ENCODE results near the gene CPA3. TPM values are rescaled to one million over a fixed set of nuclear protein-coding genes. Genes with fewer than 3 reads are reported as not detected.

The CPA3 gene
- total RNA-seq, 2 experiments from 2014 or later: not detected

GRCh38 chr3:148816981-148817525 lies 48.0 kb upstream of the CPA3 start:
- CTCF ChIA-PET: no interaction called here
- no peak for ATAC-seq (ENCODE audit: poor library complexity)
- Histone ChIP-seq H3K4me3 (ENCODE audit: low read length) (no peak overlapping the region), H3K4me1 (ENCODE audit: insufficient read depth, low read length) (no peaks in the 10 kb centered on the region), H3K27ac (ENCODE audit: low read depth in 1 of 2, low read length in 2 of 2) (no peak overlapping the region), H3K9me3 (ENCODE audit: control insufficient read depth in 1 of 2, insufficient read depth in 1 of 2, low read length in 2 of 2) (peaks cover 0 to 4% of the 10 kb centered on the region in 2 experiments), H3K36me3 (ENCODE audit: insufficient read depth, low read length) (no peaks in the 10 kb centered on the region), H3K27me3 (ENCODE audit: control insufficient read depth in 1 of 2, insufficient read depth in 2 of 2, low read length in 2 of 2) (no peaks in the 10 kb centered on the region)
- POLR2A ChIA-PET: no interaction called here
- intact Hi-C loops (cut with DNase I, micrococcal nuclease): no loop called here
- H3K9me3 Mint-ChIP-seq: no peaks in the 10 kb centered on the region
- TF ChIP-seq CTCF (IDR thresholded peaks at IDR 0.05): no peak
- H3K4me1 Mint-ChIP-seq (ENCODE audit: low read depth): no peaks in the 10 kb centered on the region
- no peak overlapping the region for H3K27ac Mint-ChIP-seq
- H3K27me3 Mint-ChIP-seq: peaks cover 6% of the 10 kb centered on the region
- DNase-seq: no peak
- H3K4me3 Mint-ChIP-seq: no peak overlapping the region
- no peaks in the 10 kb centered on the region for H3K36me3 Mint-ChIP-seq (ENCODE audit: low read depth)

GRCh38 chr3:148820361-148821245 lies 44.5 kb upstream of the CPA3 start:
- TF ChIP-seq CTCF (IDR thresholded peaks at IDR 0.05): no peak
- peaks cover 0 to 5% of the 10 kb centered on the region in 2 experiments for H3K9me3 ChIP-seq (ENCODE audit: control insufficient read depth in 1 of 2, insufficient read depth in 1 of 2, low read length in 2 of 2)
- no peaks in the 10 kb centered on the region for H3K36me3 ChIP-seq (ENCODE audit: insufficient read depth, low read length)
- H3K4me3 ChIP-seq (ENCODE audit: low read length): no peak overlapping the region
- Mint-ChIP-seq H3K27ac (no peak overlapping the region), H3K36me3 (ENCODE audit: low read depth) (no peaks in the 10 kb centered on the region), H3K4me3 (no peak overlapping the region), H3K4me1 (ENCODE audit: low read depth) (no peaks in the 10 kb centered on the region), H3K27me3 (peaks cover 12% of the 10 kb centered on the region), H3K9me3 (peaks cover 3% of the 10 kb centered on the region)
- no peak overlapping the region for H3K27ac ChIP-seq (ENCODE audit: low read depth in 1 of 2, low read length in 2 of 2)
- ChIA-PET POLR2A (no interaction called here), CTCF (no interaction called here)
- no peak for DNase-seq
- no peaks in the 10 kb centered on the region for H3K4me1 ChIP-seq (ENCODE audit: insufficient read depth, low read length)
- intact Hi-C loops (cut with DNase I, micrococcal nuclease): no loop called here
- no peak for ATAC-seq (ENCODE audit: poor library complexity)
- H3K27me3 ChIP-seq (ENCODE audit: control insufficient read depth in 1 of 2, insufficient read depth in 2 of 2, low read length in 2 of 2): no peaks in the 10 kb centered on the region

GRCh38 chr3:148823026-148823425 lies 42.1 kb upstream of the CPA3 start:
- intact Hi-C loops (cut with DNase I, micrococcal nuclease): no loop called here
- H3K4me3 ChIP-seq (ENCODE audit: low read length): no peak overlapping the region
- ChIA-PET CTCF (no interaction called here), POLR2A (no interaction called here)
- no peaks in the 10 kb centered on the region for H3K27me3 ChIP-seq (ENCODE audit: control insufficient read depth in 1 of 2, insufficient read depth in 2 of 2, low read length in 2 of 2)
- no peaks in the 10 kb centered on the region for H3K4me1 ChIP-seq (ENCODE audit: insufficient read depth, low read length)
- no peak overlapping the region for H3K27ac Mint-ChIP-seq
- no peaks in the 10 kb centered on the region for H3K4me1 Mint-ChIP-seq (ENCODE audit: low read depth)
- H3K4me3 Mint-ChIP-seq: no peak overlapping the region
- H3K9me3 ChIP-seq (ENCODE audit: control insufficient read depth in 1 of 2, insufficient read depth in 1 of 2, low read length in 2 of 2): peaks cover 0 to 5% of the 10 kb centered on the region in 2 experiments
- no peaks in the 10 kb centered on the region for H3K36me3 Mint-ChIP-seq (ENCODE audit: low read depth)
- no peak for ATAC-seq (ENCODE audit: poor library complexity)
- peaks cover 17% of the 10 kb centered on the region for H3K27me3 Mint-ChIP-seq
- no peak for DNase-seq
- peaks cover 3% of the 10 kb centered on the region for H3K9me3 Mint-ChIP-seq
- TF ChIP-seq CTCF (IDR thresholded peaks at IDR 0.05): no peak
- no peak overlapping the region for H3K27ac ChIP-seq (ENCODE audit: low read depth in 1 of 2, low read length in 2 of 2)
- H3K36me3 ChIP-seq (ENCODE audit: insufficient read depth, low read length): no peaks in the 10 kb centered on the region
